Ishikawa (cell line): ENCODE results near the gene RNF183.

Experiments
- CEBPB ChIP-seq: IDR thresholded peaks from 2 replicates; pipeline ENCODE4 v1.6.1; 2012
- CREB1 ChIP-seq: IDR thresholded peaks from 2 replicates; pipeline ENCODE4 v1.6.1; 2012; ENCODE audit warnings: low read depth
- EGR1 ChIP-seq: IDR thresholded peaks from 2 replicates; pipeline ENCODE4 v1.6.1; 2012
- EP300 ChIP-seq: IDR thresholded peaks from 2 replicates; pipeline ENCODE4 v1.6.1; 2012; ENCODE audit warnings: borderline replicate concordance
- FOXM1 ChIP-seq: IDR thresholded peaks from 2 replicates; pipeline ENCODE4 v1.6.1; 2012; ENCODE audit warnings: low read depth, borderline replicate concordance
- NFIC ChIP-seq: IDR thresholded peaks from 2 replicates; pipeline ENCODE4 v1.6.1; 2012
- RAD21 ChIP-seq: IDR thresholded peaks from 2 replicates; pipeline ENCODE4 v1.6.1; 2012; ENCODE audit warnings: low read depth
- TAF1 ChIP-seq: IDR thresholded peaks from 2 replicates; pipeline ENCODE4 v1.6.1; 2012; ENCODE audit warnings: low read depth, mild to moderate bottlenecking
- TCF12 ChIP-seq: IDR thresholded peaks from 2 replicates; pipeline ENCODE4 v1.6.1; 2012; ENCODE audit warnings: low read depth
- TEAD4 ChIP-seq: IDR thresholded peaks from 2 replicates; pipeline ENCODE4 v1.6.1; 2012
- USF1 ChIP-seq: IDR thresholded peaks from 2 replicates; pipeline ENCODE4 v1.6.1; 2012
- YY1 ChIP-seq: IDR thresholded peaks from 2 replicates; pipeline ENCODE4 v1.6.1; 2012; ENCODE audit warnings: low read depth
- ZBTB7A ChIP-seq: IDR thresholded peaks from 2 replicates; pipeline ENCODE4 v1.6.1; 2012; ENCODE audit warnings: low read depth
- TF ChIP-seq, protein P1 (sequence below): IDR thresholded peaks from 2 replicates; pipeline ENCODE4 v1.6.1; 2012
- TF ChIP-seq, protein P2 (sequence below): IDR thresholded peaks from 2 replicates; pipeline ENCODE4 v1.6.1; 2012; ENCODE audit warnings: low read depth, mild to moderate bottlenecking

Gene RNF183

DNA sequence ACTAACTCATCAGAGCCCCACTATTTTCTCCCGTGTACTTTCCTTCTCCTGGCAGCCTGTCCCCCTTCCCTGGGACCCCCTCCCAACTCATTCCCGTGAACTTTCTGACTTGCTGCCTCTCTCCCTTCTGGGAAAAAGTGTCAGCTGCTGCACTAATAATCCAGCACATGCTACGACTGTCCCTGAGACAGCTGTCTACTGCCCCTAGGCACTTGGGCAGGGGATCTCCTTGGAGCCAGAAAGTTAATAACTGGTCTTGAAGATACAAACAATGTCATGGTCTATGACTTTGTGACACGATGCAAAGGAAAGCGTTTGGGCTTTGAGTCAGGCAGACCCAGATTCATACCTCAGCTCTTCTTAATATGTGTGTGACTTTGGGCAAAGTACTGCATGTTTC is 10.1 kb upstream of the RNF183 start:
- TF ChIP-seq, protein P1, sequence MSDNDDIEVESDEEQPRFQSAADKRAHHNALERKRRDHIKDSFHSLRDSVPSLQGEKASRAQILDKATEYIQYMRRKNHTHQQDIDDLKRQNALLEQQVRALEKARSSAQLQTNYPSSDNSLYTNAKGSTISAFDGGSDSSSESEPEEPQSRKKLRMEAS: no peak
- TF ChIP-seq TEAD4 (no peak), FOXM1 (no peak), EP300 (no peak), USF1 (no peak), NFIC (no peak), YY1 (no peak), TAF1 (no peak), EGR1 (no peak), CEBPB (no peak), ZBTB7A (no peak), CREB1 (no peak), RAD21 (no peak), TCF12 (no peak)
- TF ChIP-seq, protein P2, sequence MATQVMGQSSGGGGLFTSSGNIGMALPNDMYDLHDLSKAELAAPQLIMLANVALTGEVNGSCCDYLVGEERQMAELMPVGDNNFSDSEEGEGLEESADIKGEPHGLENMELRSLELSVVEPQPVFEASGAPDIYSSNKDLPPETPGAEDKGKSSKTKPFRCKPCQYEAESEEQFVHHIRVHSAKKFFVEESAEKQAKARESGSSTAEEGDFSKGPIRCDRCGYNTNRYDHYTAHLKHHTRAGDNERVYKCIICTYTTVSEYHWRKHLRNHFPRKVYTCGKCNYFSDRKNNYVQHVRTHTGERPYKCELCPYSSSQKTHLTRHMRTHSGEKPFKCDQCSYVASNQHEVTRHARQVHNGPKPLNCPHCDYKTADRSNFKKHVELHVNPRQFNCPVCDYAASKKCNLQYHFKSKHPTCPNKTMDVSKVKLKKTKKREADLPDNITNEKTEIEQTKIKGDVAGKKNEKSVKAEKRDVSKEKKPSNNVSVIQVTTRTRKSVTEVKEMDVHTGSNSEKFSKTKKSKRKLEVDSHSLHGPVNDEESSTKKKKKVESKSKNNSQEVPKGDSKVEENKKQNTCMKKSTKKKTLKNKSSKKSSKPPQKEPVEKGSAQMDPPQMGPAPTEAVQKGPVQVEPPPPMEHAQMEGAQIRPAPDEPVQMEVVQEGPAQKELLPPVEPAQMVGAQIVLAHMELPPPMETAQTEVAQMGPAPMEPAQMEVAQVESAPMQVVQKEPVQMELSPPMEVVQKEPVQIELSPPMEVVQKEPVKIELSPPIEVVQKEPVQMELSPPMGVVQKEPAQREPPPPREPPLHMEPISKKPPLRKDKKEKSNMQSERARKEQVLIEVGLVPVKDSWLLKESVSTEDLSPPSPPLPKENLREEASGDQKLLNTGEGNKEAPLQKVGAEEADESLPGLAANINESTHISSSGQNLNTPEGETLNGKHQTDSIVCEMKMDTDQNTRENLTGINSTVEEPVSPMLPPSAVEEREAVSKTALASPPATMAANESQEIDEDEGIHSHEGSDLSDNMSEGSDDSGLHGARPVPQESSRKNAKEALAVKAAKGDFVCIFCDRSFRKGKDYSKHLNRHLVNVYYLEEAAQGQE: no peak

DNA sequence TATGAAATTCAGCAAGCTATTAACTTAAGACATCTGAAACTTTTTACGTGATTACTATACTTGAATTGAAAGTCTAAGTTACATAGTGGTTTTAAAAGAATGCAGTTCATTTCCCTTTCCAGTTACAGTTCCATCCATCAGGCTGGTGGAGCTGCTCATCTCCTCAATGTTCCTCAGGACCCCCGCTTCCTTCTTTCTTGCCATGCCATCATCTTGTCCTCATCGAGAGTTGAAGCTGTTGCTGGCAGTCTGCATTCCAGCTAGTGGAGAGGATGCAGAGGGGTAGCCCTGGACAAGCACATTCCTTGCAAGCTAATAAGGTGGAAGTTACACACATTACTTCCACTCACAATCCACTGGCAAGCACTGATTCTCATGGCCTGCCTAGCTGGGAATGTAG is 8.8 kb upstream of the RNF183 start:
- TF ChIP-seq EP300 (no peak), YY1 (no peak)

DNA sequence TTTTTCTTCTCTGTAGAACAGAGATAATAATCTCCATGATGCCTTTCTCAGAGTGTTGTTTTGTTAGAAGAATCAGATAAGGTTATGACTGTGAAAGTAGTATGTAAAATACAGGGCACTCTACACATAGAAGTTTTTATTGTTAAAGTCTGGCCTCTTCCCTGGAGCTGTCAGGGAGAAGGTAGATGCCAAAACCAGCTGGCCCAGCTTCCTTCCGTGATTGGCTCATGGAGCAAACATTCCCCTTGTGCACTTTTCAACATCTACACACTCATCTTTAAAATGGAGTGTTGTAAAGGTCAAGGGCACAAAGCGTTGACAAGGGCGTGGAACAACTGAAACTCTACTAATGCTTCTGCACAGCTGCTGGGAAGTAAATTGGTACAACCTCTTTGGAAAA is 7.4 kb upstream of the RNF183 start:
- no peak for TF ChIP-seq TCF12

DNA sequence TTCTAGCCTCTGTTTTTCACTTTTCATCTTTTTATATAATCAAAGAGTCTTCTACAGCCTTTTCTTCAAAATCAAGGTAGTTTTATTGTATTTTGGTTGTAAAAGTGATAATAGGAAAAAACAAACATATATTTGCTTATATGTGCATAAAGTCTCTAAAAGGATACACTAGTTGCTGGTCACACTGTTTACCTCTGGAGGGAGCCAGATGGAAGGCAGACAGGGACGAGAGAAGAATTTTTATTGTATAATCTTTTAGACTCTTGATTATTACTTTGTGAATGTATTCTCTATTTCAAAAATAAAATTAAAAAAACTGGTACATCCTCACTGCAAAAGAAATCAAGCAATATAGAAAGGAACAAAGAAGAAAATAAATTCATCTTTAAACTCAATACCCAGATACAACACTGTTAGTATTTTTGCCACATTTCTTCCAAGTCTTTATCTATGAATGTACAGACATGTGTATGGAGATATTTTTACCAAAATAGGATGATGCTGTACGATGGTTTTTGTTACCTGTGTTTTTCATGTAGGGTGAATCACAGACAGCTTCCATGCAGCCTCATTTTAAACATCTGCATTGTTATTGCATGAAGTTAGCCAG is 6.1 kb upstream of the RNF183 start:
- TF ChIP-seq RAD21 (peak; percentile 85), ZBTB7A (no peak)

DNA sequence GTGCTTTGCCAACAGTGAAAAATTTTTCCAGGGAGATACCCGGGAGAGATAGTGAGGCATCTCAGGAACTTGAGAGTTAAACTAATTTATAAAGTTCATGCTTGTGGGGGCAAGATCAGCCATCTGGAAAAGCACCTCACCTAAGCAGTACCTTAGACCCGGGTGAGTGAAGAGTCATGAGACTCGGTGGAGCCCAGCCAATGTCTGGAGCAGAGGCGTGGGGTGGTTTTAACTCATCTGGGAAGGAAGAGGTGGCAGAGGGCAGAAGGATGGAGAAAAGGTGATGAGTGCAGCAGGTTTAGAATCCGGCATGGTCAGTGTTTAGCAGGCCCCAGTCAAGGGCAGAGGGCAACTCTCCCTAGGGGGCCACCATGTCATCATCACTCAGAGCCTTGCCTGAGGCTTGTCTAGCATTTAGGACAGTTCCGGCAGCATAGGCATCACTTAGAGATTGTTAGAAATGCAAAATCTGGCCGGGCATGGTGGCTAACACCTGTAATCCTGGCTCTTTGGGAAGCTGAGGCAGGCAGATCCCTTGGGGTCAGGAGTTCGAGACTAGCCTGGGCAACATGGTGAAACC is 4.3 kb upstream of the RNF183 start:
- no peak for TF ChIP-seq NFIC
- no peak for TF ChIP-seq USF1
- no peak for TF ChIP-seq YY1
- no peak for TF ChIP-seq EGR1
- TF ChIP-seq CEBPB: no peak
- no peak for TF ChIP-seq TAF1
- TF ChIP-seq ZBTB7A: no peak
- TF ChIP-seq RAD21: no peak
- no peak for TF ChIP-seq CREB1

DNA sequence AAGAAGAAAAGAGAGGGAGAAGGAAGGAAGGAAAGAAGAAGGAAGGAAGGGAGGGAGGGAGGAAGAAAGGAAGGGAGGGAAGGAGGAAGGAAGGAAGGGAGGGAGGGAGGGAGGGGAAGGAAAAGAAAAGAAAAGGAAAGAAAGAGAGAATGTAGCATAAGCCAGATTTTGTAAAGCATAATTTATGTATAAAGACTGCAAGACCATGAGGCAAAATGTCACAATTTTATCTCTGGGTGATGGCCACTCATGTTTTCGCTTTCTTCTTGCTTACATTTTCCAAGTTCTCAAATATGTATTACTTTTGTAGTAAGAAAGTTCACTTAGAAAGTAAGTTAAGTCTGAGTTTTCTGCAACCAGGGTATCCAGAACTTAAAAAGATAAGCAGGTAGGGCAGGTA is 3.4 kb upstream of the RNF183 start:
- TF ChIP-seq TCF12 (no peak), RAD21 (no peak)

- TF ChIP-seq USF1 (no peak), FOXM1 (no peak), TAF1 (no peak), YY1 (no peak), CREB1 (no peak), RAD21 (no peak), ZBTB7A (no peak), CEBPB (no peak), NFIC (no peak), TEAD4 (no peak), EGR1 (no peak), EP300 (no peak)
- TF ChIP-seq, protein P2: no peak
- TF ChIP-seq, protein P1: no peak
Observed at GRCh38 chr9:113301548-113301947, 1.6 kb downstream of the RNF183 start.
